ENCODE measurements around the gene IGF2.

The IGF2 gene

DNA sequence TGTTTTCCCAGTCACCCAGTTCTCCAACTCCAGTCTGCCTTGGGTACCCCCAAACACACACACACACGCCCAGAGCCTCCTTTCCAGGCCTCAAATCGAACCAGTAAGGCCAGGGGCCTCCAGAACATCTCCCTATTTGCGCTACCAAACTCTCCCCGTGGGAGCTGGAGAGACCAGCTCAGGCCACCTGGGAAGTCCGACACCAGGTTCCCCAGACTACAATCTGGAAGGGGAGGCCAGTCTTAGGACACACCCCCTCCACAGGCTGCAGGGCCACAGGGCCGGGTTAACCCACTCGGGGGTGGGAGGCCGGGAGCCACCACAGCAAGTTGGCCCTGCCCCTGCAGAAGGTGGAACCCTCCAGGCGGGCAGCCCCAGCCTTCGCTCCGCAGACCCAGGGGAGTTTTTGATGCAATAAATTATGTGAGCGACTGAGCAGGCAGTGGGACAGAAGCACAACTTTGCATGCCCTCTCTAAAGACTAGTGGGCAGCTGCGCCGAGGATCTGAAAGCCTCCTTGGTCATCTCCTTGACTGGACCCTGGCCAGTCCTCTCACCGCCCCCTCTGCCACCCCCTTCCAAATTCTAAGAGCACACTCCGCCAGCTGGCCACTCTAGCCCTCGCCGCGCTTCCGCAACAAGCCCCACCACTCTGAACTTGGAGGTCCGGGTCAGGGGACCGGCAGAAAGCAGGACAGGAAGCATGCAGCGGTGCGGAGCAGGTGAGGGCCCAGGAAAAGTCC, 2.8 kb downstream of the IGF2 start:
- no peak overlapping the region for H3K4me3 ChIP-seq (ENCODE audit: low read depth, low read length)
- no peak for TF ChIP-seq CTCF (IDR thresholded peaks at IDR 0.05; ENCODE audit: low read depth, low read length, missing control alignments)
- DNase-seq (ENCODE audit: low read depth): no peak

DNA sequence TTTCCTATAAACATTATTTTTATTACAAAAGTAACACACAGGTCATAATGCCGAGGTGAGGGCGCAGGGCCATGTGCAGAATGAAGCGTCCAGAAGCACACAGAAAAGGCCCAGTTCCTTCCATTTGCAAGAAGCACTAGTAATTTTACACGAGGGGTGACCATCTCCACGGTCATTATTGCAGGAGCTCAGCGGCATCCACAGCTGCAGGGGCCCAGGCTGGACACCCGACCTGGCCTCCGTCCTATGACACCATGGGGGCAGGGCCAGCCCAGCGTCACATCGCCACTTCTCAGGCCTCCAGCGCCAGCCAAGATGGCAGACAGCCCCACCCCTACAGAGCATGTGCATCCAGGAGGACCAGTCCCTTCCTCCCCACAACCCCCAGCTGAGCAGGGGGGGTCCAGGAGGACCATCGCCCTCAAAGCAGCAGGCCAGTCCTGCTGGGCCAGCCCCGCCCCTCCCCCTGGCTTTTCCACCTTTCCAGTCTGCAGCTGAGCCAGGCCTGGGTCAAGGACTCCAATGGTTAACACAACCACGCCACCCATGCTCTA, 3.5 kb downstream of the IGF2 start:
- no peak for TF ChIP-seq CTCF (IDR thresholded peaks at IDR 0.05; ENCODE audit: low read depth, low read length, missing control alignments)
- DNase-seq (ENCODE audit: low read depth): no peak
- no peak overlapping the region for H3K4me3 ChIP-seq (ENCODE audit: low read depth, low read length)

GRCh38 chr11:2135018-2135569, 4.1 kb downstream of the IGF2 start:
- H3K4me3 ChIP-seq (ENCODE audit: low read depth, low read length): no peak overlapping the region
- DNase-seq (ENCODE audit: low read depth): no peak
- TF ChIP-seq CTCF (IDR thresholded peaks at IDR 0.05; ENCODE audit: low read depth, low read length, missing control alignments): no peak

- H3K4me3 ChIP-seq (ENCODE audit: low read depth, low read length): no peak overlapping the region
- TF ChIP-seq CTCF (IDR thresholded peaks at IDR 0.05; ENCODE audit: low read depth, low read length, missing control alignments): no peak
- no peak for DNase-seq (ENCODE audit: low read depth)
Observed at GRCh38 chr11:2134022-2135010, 4.9 kb downstream of the IGF2 start.

DNA sequence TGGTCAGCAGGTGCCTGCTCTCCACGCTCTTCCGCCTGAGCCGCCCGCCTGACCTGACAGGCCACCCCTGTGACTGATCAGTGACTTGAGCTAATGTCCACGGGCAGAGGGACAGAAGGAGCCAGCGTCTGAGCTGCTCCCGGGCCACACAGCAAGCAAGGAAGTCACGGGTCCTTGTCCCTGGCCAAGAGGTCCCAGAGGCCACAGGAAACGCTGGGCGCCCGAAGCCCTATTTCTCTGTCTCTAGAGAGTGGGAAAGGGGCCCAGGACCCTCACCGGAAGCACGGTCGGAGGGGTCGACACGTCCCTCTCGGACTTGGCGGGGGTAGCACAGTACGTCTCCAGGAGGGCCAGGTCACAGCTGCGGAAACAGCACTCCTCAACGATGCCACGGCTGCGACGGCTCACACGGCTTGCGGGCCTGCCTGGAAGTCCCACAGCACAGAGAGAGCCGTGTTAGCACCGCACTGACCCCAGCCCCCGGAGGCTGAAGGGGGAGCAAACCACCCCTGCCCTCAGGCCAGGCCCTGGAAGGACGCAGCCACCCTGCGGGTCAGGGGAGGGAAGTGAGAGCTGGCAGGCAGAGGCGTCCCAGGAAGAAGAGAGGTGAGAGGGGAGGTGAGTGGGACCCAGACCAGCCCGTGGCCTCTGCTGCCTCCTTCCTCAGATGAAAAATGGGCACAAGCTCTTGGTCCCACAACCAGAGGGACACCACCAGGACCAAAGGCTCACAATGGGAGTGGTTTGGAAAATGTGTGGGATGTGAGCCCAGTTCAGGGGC, 5.8 kb downstream of the IGF2 start:
- no peak for DNase-seq (ENCODE audit: low read depth)
- no peak for TF ChIP-seq CTCF (IDR thresholded peaks at IDR 0.05; ENCODE audit: low read depth, low read length, missing control alignments)
- H3K4me3 ChIP-seq (ENCODE audit: low read depth, low read length): no peak overlapping the region

- DNase-seq (ENCODE audit: low read depth): no peak
- no peak overlapping the region for H3K4me3 ChIP-seq (ENCODE audit: low read depth, low read length)
- no peak for TF ChIP-seq CTCF (IDR thresholded peaks at IDR 0.05; ENCODE audit: low read depth, low read length, missing control alignments)
Observed at GRCh38 chr11:2132874-2133240, 6.3 kb downstream of the IGF2 start.
